Measurements from ENCODE around the gene CHID1.

The CHID1 gene

DNA sequence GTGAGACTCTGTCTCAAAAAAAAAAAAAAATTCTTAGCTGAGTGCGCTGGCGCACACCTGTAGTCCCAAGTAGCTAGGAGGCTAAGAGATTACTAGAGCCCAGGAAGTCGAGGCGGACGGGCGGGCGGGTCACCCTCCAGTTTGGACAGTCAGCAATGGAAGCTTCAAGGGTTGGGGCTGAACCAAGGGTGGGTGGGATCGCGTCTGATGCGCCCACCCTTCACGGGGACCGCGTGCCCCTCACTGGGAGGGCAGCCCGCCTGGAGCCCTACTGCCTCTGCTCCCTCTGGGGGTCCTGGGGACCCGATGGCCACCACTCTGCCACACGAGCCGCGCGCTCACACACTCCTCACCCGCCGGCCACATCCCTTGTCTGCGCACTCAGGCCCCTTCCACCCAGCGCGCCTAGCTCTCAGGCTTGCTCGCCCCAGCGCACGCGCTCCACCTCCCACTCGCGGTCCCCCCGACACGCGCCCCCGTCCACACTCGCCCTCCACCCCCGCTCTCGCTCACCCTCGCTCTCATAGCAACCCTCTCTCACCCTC is 494 bp downstream of the CHID1 start:
- DNase-seq (ENCODE audit: low read depth), result no peak

DNA sequence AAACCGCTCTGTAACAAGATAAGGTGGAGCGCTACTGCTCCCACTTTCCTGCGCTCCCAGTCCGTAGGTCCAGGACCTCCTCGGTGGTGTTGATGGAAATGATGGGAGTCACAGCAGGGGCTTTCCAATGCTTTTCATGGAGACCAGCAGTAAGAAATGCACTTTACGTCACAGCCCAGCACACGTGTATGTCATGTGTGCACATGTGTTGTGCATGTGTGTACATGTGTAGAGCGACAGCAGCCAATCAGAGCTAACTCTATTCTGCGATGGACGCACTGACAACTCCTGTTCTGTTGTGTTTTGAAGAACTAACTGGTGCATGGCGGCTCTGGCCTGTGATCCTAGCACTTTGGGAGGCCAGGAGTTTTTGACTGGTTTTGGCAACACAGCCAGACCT is 1.2 kb downstream of the CHID1 start:
- DNase-seq (ENCODE audit: low read depth), result no peak

DNA sequence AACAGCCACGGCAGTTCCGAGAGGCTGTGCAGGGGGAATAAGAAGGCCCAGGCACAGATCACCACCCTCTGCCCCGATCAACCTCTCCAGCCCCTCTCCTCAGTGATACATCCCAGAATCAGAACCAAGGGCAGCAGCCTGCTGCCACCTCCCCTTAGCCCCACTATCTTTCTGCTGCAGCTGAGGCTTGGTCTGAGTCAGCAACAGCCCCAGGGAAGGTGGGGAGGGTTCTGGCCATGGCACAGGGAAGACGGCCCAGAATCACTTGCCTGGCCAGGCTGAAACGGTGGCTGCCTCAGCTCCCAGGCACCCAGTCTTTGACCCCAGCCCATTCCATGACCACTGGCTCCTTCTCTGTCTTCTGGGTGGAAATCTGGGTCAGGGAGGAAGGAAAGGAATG is 2.3 kb downstream of the CHID1 start:
- DNase-seq (ENCODE audit: low read depth), result no peak

DNA sequence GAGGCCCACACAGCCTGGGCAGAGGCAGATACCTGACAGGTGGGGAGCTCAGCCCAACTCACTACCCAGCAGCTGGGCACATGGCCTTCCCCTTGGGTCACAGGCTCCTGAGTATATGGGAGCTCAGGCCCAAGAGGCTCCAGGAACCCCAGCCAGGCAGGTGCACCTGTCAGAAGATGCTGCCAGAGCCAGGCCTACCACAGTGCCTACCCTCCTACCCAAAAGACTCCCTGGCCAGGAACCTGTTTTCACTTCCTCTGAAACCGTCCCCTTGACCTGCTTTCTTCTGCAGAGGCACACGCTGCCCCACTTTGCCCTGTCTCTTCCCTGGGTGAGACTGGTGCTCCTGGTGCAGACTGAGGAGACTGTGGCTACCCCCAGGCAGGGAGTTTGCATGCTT is 2.9 kb downstream of the CHID1 start:
- DNase-seq (ENCODE audit: low read depth), result no peak

DNA sequence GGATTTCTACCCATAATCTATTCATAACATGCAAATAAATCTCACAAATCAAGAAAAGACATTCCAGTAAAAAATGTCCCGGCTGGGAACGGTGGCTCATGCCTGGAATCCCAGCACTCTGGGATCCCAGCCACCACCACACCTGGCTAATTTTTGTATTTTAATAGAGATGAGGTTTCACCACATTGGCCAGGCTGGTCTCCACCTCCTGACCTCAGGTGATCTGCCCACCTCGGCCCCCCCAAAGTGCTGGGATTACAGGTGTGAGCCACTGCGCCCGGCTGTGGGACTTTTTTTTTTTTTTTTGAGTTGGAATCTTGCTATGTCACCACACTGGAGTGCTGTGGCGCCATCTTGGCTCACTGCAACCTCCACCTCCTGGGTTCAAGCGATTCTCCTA is 4.7 kb downstream of the CHID1 start:
- no peak for DNase-seq (ENCODE audit: low read depth)

DNA sequence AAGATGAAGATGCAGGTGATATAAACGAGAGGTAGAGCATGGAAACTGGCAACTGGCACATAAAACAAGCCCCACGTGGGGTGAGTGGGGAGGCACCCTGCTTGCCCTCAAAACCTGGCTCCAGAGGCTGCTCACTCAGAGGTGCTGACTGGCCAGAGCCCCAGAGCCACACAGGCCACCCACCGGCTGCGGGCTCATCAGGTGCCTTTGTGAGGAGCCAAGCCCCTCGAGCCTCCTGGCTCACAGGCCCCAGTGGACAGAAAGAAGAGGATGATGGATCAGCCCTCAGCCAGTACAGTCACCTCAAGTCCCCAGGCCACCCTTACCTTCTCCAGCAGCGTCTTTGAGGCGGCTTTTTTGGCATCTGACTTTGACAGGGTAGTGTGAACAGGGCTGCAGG is 6.2 kb downstream of the CHID1 start:
- no peak for DNase-seq (ENCODE audit: low read depth)

DNA sequence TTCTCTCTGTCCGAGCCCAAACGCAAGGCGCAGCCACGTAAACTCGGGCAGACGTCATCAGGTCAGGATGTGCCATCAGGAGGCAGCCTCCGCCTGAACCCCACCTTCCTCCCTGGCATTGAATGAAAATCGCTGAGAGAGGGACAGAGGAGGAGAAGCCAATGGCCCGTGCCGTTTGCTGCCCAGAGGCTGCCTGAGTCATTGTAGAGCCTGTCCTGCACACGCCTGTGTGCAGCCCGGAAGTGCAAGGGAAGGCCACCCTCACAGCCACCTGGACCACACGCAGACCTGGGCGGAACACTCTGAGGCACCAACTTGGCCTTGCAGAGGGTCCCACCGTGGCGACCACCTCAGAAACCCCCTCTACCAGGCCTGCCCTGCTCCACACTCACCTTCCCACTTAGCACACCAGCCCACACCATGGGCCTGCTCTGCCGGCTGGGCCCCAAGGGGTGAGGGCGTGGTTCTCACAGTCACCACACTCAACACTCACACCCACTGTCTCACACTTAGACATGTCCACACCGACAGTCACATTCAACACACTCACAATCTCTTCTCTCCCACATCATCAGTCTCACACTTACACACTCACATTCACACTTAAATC is 9.1 kb downstream of the CHID1 start:
- DNase-seq (ENCODE audit: low read depth), result no peak

DNA sequence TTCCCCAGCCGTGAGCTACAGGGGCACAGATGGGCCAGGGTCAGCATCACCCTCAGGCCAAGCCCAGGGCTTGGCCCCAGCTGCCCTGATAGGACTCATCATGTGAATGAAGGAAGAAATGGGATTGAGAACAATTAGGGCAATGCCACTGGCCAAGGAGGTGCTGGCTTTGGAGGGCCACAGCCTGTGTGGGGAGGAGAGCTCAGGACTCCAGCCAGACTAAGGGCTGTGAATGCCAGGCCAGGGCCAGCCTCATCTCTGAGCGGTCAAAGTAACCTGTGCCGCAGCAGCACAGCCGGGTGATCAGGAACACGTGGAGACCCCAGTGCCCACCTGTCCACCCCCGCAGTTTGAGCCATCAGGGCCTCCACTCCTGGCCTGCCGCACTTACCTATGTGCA is 10.1 kb downstream of the CHID1 start:
- no peak for DNase-seq (ENCODE audit: low read depth)

DNA sequence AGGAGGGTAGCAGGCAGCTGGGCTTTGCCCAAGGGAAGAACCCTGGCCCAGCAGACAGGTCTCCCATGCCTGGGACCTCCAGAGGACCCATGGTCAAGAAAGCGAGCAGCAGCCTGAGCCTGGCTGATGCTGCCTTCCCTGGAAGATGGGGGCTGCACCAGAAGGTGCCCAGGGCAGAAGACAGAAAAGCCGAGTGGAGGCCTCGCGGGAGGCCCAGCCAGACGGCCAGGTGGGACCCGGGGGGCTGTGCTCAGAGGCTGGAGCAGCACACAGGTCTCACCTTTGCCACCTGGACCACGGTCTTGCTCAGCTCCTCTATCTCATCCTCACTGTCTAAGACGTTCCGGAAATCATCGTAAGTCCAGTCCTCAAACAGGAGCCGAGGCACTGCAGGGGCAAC is 10.9 kb downstream of the CHID1 start:
- DNase-seq (ENCODE audit: low read depth), result no peak

DNA sequence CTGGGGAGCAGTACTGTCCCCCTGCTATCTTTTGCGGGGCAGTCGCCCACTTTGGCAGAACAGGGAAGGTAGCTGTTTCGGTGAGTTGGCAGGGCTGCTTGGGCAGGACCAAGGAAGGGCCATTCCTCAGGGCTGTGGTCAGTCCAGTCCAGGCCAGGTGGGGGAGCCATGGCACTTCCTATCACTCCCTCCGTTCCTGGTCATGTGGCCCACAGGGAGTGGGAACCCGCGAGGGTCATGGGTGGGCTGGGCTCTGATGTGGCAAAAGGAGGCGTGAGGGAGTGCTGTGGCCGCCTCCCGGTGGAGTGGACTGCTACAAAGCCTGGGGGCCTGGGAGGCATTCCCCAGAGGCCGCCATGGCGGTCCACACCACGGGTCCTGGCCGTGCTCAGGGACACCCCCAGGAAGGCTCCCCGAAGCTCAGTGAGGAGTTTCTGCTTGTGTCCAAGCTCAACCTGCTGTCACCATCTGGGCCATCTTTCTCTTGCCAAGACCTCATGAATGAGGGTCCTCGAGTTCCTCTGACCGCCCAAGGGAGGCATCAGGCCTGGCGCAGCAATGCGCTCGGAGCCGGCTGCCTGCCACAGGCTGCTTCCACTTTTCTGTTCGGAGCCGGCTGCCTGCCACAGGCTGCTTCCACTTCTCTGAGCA is 11.9 kb downstream of the CHID1 start:
- DNase-seq (ENCODE audit: low read depth), result no peak

DNA sequence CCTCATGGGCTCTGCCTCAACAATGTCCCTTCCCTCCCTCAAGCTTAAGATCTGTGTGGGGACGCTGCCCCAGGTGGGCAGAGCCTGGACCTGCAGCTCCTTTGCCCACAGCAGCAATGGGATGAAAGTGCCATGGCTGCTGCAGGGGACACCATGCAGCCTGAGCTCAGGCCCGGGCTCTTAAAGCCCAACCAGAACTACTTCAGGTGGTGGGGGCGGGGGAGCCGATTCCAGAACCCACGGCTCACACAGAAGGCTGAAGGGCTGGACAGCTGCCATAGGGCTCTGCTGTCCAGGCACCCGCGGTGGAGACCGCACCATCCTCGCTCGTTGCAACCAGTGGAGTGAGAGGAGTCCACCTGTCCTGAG is 12.5 kb downstream of the CHID1 start:
- no peak for DNase-seq (ENCODE audit: low read depth)

DNA sequence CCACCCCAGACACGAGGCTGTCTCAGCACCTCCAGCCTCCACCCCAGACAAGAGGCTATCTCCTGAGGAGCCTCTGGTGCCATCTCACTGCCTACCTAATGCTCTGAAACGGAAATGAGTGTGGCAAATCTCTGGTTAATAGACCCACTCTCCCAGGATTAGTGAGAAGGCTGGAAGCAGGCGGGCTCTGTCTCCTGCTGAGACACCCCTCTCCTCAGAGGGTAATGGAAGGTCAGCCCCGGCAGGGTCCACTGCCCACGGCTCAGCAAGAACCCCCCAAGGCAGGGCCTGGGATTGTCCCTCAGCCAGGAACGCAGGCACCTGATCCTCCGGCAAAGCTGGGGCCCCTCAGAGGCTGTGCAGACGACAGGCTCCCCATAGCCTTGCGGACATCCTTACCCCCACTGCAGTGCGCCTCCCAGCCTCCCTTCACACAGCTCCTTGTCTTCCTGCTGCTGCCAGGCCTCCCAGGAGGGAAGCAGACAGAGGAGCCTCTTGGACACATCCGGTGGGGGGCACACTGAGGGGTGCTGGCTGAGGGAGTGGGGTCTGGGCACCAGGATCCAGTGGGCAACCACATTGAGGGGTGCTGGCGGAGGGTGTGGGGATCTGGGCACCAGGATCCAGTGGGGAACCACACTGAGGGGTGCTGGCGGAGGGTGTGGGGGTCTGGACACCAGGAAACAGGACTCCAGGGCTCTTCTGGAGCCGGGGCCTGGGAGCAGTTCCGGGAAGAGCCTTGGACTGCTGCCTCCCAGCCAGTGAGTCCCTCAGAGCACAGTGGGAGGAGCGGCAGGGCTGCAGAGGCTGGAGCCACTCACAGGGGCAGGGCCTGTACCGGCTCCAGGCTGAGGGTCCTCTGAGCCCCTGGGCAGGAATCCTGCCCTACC is 13.1 kb downstream of the CHID1 start:
- no peak for DNase-seq (ENCODE audit: low read depth)

DNA sequence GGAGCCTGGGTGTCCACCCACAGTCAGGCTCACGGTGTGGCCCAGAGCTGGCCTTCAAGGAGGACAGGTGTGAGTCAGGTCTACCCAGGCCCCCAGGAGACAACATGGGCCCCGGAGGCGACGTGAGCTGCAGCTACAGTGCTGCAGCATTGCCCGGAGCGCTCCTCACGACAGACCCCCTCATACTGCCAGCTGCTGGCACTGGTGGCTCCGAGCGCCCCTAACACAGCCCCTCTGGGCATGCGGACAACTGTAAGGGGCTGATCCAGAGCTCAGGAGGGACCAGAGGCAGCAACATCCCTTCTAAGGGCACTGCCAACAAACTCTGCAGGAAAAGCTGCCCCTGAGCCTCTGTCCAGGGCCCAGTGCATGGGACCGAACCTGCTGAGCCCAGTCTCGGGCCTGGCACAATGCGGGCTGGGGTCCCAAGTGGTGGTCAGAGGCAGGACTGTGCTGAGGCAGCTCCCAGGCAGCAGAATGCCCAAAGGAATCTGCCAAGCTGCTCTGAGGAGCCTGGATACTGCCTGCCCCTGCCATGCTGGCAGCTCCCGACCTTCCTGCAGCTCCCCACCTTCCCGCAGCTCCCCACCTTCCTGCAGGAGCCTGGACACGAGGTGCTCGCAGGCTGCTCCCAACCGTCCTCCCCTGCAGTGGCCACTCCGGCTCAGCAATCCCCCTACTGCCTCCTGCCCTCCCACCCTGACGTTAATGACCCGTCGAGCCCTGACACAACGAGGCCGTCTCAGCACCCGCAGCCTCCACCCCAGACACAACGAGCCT is 15.1 kb downstream of the CHID1 start:
- DNase-seq (ENCODE audit: low read depth), result no peak

DNA sequence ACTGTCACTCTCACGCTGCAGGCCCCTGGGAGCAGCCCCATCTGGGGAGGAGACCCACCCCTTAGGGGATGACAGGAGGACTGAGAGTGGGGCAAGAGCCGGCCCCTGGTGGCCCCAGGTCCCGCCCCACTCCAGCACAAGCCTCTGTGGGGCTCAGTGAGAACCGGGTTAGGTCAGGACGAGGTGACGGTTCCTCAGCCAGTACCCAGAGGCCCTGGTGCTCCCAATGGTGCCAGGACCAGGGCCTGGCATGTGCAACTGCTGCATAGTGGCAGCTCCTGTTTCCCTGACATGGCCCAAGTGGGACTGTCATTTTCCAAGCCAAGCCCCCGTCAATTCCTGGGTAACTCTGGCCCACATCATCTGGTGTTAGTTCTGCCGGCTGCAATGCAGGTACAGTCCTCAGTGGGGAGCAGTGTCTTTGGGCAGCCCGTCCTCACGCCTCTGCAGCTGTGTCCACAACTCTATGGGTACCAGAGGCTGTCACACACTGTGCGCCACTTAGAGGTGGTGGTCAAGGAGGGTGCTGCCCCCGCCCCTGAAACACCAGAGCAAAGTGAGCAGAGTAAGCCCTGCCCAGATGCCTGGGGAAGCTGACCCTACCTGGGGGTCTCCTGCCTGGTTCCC is 15.9 kb downstream of the CHID1 start:
- DNase-seq (ENCODE audit: low read depth), result no peak

DNA sequence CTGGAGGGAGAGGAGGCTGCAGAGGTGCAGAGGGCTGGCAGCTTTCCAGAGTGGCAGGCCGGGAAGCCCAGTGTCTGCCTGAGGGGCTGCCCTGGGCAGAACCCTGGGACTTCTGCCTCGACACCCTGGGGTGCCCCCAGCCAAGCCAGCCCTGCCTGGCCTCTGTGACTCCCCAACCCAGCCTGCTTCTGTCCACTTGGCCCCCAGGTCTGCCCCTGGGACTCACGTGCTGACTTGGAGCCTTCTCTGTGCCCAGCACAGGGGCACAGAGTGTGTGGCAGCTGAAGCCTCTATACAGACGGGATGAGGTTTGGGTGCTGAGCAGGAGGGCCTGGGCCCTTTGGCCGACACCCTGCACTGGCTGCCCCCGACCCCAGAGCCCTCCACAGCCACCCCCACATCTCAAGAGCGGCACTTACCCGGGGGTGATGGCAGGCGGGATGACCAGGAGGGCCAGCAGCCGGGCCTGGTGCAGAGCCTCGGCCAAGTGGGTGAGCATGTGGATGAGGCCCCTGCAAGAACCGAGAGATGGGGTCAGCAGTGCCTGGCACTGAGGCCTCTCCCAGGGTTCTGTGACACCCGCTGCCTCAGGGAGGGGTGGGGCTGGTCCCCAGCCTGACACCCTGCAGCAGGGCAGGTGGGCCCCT is 17.5 kb downstream of the CHID1 start:
- no peak for DNase-seq (ENCODE audit: low read depth)

DNA sequence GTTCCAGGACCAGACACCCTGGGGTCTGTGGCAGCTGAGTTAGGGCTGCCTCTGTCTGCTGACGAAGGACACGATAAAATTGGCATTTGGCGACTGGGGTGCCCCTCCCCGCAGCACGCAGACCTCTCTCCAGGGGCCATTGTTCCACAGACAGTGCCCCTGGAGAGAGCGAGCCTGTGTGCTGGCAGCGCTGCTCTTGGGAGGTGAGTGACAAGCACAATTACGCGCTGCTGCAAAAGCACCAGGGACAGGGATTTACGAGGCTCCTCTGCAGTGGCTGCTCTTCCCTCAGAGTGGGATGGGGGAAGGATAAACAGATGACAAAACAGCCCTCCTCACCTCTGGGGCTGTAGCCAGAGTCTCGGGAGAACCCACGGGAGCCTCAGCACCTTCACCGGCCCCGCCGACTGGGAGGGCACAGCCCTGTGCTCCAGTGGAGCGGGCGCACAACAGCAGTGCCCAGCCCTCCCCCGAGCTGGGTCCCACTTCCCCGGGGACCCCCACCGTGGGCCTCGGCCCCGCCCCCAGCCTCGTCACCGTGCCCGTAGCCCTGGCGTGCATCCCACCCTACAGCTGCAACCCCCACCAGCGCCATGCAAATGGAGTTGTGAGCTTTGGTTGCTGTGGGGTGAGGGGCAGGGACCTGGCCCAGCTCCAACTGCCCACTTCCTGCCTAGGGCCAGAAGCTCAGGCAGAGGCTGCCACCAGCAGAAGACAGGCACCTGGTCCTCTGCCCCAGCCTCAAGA is 19.6 kb downstream of the CHID1 start:
- no peak for DNase-seq (ENCODE audit: low read depth)

DNA sequence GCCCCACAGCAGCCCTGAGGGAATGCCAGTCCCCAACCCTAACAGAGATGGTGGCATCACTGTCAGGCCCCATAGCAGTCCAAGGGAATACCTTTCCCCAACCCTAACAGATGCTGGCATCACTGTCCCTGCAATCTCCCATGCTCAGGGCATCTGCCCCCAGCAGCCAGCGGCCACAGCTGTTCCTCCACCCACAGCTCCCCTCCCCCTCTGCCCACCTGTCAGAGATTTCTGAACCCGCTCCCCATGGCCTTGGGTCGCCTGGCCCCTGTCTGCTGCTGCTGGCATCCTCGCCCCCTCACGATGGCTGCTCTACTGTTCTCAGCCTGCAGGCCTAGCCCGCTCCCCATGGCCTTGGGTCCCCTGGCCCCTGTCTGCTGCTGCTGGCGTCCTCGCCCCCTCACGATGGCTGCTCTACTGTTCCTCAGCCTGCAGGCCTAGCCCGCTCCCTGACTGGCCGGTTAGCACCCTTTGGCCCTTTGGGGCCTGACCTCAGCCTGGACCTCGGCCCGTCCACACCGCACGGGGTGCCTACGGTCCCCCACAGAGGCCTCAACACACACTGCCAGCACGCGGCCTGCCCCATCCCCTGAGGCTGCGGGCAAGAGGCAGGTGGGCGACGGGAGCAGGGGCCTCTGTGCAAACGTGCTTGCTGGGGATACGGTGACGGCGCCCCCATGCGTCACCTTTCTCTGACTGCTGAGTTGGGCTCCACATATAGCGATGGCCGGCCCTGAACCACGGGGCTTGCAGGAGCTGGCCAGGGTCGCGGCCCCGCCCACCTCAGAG is 20.7 kb downstream of the CHID1 start:
- no peak for DNase-seq (ENCODE audit: low read depth)

DNA sequence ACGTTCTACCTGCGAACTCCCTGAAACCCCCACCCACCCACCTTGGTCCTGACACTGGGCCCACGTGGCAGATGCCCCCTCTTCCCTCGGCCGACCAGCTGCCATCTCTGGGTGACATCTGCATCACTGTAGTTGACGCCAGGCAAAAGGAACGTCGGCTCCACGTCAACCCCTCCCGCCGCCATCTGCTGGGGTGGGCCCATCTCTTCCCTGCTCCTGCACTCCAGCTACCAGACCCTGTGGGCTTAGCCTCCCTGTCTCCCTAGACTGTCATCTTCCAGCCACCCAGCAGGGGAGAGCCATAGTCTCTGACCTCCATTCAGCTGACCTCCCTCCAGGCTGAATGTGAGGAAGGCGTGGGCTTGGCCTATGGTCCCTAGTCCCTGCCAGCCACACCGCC is 21.4 kb downstream of the CHID1 start:
- no peak for DNase-seq (ENCODE audit: low read depth)

DNA sequence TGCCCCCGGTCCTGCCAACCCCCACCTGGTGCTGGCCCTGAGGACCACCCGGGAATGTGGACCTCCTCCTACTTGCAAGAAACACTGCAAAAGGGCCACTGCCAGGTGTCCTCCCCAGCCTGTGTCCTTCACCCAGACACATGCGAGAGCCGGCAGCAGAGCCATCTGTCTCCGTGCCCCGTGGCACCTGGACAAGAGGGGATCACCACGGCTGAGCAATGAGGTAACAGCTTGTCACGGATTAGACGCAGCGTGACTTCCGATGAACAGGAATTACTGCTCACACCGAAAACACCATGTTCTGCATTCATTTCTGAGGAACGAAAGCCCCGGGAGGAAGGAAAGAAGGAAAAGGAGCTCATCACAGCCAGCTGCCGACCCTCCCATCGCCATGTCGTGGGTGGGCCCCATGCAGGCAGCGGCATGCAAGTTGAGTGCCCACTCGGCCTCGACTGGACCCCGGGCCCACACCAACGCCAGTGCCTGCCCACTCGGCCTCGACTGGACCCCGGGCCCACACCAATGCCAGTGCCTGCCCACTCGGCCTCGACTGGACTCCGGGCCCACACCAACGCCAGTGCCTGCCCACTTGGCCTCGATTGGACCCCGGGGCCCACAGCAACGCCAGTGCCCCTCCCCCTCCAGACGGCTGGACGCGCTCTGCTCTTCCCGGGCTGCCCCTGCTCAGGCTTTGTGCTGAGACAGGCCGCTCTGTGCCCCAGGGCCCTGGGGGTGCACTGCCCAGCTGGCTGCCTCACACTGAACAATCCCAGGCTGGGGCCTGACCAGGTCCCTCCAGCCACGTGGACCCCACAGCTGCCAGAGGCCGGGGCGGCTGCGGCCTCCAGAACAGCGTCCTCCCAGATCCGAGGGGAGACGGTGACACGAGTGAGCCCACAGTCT is 22.0 kb downstream of the CHID1 start:
- no peak for DNase-seq (ENCODE audit: low read depth)
